Activated naive CD8-positive, alpha-beta T cell (primary cell): ENCODE measurements around the gene STMN3.
"Not testable (repeated sequence)": the region's sequence is repeated elsewhere in the genome, so short reads cannot be mapped to it uniquely, and the experiment has no call there.

ENCODE experiments used
- H3K27ac Mint-ChIP-seq: one replicate; pipeline ENCODE4 v1.8.0; 2021; ENCODE audit warnings: mixed read lengths
- H3K27me3 Mint-ChIP-seq: one replicate; pipeline ENCODE4 v1.8.0; 2021; ENCODE audit warnings: mixed read lengths
- H3K36me3 Mint-ChIP-seq: one replicate; pipeline ENCODE4 v1.8.0; 2021; ENCODE audit warnings: mixed read lengths
- H3K4me1 Mint-ChIP-seq: one replicate; pipeline ENCODE4 v1.8.0; 2021; ENCODE audit warnings: low read depth, mixed read lengths
- H3K4me3 Mint-ChIP-seq: one replicate; pipeline ENCODE4 v1.8.0; 2021; ENCODE audit warnings: mild to moderate bottlenecking, mixed read lengths
- H3K9me3 Mint-ChIP-seq: one replicate; pipeline ENCODE4 v1.8.0; 2021; ENCODE audit warnings: low read depth, mixed read lengths

Gene STMN3

DNA sequence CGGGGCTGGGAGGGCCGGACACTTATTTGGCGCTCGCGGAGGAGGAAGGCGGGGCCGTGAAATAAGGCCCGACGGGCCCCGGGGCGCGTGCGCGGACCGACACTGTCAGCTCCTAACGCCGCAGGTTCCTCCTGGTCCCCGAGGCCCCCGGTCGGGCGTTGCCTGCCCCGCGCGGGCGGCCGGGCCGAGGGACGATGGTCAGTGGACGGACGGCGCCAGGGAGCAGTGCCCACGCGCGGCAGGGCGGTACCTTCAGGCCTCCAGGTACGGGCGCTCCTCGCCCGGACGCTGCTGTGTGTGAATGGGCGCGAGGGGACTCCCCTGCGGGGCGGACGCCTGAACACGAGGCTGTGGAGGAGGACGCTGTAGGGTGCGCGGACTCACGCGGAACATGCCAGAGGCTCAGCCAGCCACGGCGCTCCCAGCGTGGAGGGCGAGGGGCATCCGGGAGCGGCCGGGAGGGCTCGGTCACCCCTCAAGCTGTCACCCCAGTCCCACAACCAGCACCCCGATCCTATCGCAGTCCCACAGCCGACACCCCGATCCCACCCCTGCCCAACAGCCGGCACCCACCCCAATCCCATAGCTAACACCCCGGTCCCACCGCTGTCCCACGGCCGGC, 26.0 kb downstream of the STMN3 start:
- H3K36me3 Mint-ChIP-seq = peaks cover 7% of the 10 kb centered on the region
- H3K4me3 Mint-ChIP-seq = peak overlapping the region; percentile 94
- peak overlapping the region; percentile 99 for H3K27ac Mint-ChIP-seq
- no peaks in the 10 kb centered on the region for H3K9me3 Mint-ChIP-seq
- H3K27me3 Mint-ChIP-seq = no peaks in the 10 kb centered on the region
- H3K4me1 Mint-ChIP-seq = peaks cover 41% of the 10 kb centered on the region

DNA sequence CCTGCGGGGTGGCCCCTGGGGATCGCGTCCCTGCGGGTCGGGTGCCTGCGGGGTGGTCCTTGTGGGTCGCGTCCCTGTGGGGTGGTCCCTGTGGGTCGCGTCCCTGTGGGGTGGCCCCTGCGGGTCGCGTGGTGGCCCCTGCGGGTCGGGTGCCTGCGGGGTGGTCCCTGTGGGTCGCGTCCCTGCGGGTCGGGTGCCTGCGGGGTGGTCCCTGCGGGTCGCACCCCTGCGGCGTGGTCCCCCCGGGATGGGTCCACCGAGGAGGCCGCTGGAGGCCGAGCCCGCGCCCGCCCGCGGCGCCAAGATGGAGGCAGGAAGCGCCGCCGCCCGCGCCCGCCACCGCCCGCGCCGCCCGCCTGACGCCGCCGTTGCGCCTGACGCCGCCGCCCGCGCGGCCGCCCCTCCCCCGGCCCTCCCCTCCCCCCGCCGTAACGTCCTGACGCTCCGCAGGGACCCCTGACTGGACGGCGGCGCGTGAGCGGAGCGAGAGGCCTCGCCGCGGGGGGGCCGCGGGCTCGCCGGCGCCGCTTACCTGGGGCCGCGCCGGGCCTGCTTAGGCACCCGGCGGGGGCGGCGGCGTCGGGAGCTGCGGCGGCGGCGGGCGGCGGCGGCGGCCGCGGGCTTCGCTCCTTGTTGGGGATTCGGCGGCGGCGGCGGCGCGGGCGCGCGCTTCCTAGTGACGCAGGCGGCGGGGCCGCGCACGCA, 26.6 kb downstream of the STMN3 start, which contains the start of gene GMEB2:
Gene GMEB2 (minus strand): TSS at position 678 of the 705 bp plus-strand sequence. CDS start 7,704 bp downstream, outside the sequence.
- Mint-ChIP-seq H3K36me3 (peaks cover 7% of the 10 kb centered on the region), H3K9me3 (no peaks in the 10 kb centered on the region), H3K27me3 (no peaks in the 10 kb centered on the region), H3K4me3 (peak within 1 kb of the TSS; percentile 94), H3K27ac (peak within 1 kb of the TSS; percentile 99), H3K4me1 (peaks cover 41% of the 10 kb centered on the region)

DNA sequence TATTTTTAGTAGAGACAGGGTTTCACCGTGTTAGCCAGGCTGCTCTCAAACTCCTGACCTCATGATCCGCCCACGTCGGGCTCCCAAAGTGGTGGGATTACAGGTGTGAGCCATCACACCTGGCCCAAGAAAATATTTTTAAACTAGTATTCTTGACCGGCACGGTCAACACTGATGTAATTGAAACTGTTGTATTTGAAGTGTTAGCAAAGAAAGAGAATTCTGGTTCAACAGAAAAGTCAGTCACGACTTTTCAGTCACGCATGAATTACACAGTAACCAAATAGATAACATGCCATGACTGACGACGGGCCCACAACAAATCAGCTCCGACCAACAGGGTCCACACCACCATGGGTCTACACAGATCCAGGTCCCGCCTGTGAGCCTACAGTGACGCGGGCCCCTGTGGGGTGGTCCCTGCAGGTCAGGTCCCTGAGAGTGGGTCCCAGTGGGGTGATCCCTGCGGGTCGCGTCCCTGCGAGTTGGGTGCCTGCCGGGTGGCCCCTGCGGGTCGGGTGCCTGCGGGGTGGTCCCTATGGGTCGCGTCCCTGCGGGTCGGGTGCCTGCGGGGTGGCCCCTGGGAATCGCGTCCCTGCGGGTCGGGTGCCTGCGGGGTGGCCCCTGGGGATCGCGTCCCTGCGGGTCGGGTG, 27.3 kb downstream of the STMN3 start:
- peaks cover 7% of the 10 kb centered on the region for H3K36me3 Mint-ChIP-seq
- H3K27me3 Mint-ChIP-seq = no peaks in the 10 kb centered on the region
- peaks cover 38% of the 10 kb centered on the region for H3K4me1 Mint-ChIP-seq
- peak overlapping the region; percentile 93 for H3K27ac Mint-ChIP-seq
- no peaks in the 10 kb centered on the region for H3K9me3 Mint-ChIP-seq
- H3K4me3 Mint-ChIP-seq = peak overlapping the region; percentile 88

DNA sequence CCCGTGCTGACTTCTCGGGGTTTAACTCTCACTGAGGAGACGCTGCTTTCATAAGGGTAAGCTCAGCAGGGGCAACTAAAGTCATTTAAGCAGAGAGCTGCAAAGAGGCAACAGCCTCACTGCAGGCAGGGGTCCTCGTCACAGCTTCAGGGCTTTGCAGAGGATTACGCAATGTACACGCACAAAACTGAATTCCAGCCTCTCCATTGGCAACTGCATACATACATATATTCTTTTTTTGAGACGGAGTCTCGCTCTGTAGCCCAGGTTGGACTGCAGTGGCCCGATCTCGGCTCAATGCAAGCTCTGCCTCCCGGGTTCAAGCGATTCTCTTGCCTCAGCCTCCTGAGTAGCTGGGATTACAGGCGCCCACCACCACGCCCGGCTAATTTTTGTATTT, 28.7 kb downstream of the STMN3 start:
- Mint-ChIP-seq H3K27me3 (no peaks in the 10 kb centered on the region), H3K4me3 (no peak overlapping the region), H3K36me3 (peaks cover 7% of the 10 kb centered on the region), H3K27ac (no peak overlapping the region), H3K9me3 (no peaks in the 10 kb centered on the region), H3K4me1 (peaks cover 35% of the 10 kb centered on the region)

DNA sequence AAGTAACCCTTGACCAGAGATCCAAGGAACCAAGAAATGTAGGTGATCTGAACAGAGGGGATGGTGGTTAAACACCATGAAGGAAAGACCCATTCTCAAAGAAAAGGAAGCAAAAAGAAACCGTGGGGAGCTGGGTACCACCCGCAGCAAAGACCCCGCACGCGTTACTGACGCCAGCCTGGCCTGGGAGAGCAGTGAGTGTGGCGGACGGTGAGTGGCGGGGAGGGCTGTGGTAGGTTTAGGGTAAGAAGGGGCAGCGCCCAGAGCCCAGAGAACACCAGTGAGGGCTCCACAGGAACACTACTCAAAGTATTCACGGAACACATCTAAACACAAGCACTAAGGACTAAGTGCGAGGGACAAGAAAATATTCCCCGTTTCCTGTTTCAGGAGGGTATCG, 30.5 kb downstream of the STMN3 start:
- peaks cover 3% of the 10 kb centered on the region for H3K36me3 Mint-ChIP-seq
- no peaks in the 10 kb centered on the region for H3K27me3 Mint-ChIP-seq
- no peaks in the 10 kb centered on the region for H3K9me3 Mint-ChIP-seq
- H3K27ac Mint-ChIP-seq = no peak overlapping the region
- peaks cover 24% of the 10 kb centered on the region for H3K4me1 Mint-ChIP-seq
- H3K4me3 Mint-ChIP-seq = no peak overlapping the region

DNA sequence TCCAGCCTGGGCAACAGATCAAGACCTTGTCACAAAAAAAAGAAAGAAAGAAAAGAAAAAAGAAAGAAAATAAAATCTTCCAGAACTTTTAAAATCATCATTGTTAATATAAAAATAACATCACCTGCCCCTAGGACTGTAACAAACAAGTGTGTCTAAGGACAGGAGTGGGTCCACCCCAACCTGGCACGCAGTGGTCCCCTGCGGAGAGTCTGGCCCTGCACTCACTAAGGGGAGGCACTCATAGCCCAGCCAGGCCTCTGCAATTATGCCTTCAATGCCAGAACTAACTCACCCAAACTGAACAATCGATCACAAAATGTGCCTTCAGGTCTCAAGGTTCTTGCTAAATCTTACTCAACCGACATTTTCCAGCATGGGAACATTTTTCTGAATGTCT, 31.1 kb downstream of the STMN3 start:
- Mint-ChIP-seq H3K4me1 (peaks cover 24% of the 10 kb centered on the region), H3K4me3 (no peak overlapping the region), H3K36me3 (peaks cover 5% of the 10 kb centered on the region), H3K27ac (no peak overlapping the region), H3K27me3 (no peaks in the 10 kb centered on the region), H3K9me3 (no peaks in the 10 kb centered on the region)

DNA sequence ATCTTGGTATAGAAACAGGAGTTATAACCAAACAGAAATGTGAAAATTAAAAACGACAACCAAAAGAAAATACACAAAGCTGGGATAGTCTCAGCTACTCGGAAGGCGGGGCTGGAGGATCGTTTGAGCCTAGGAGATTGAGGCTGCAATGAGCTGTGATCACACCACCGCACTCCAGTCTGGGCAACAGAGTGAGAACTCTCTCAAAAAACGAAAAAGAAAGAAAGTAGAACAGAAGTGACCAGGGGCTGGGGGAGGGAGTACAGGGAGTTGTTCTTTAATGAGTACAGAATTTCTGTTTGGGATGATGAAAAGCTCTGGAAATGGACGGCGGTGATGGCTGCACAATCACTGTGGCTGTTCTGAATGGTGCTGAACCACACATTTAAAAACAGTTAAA, 32.2 kb downstream of the STMN3 start:
- H3K9me3 Mint-ChIP-seq = no peaks in the 10 kb centered on the region
- no peak overlapping the region for H3K27ac Mint-ChIP-seq
- peaks cover 24% of the 10 kb centered on the region for H3K4me1 Mint-ChIP-seq
- no peaks in the 10 kb centered on the region for H3K27me3 Mint-ChIP-seq
- H3K4me3 Mint-ChIP-seq = no peak overlapping the region
- peaks cover 6% of the 10 kb centered on the region for H3K36me3 Mint-ChIP-seq

DNA sequence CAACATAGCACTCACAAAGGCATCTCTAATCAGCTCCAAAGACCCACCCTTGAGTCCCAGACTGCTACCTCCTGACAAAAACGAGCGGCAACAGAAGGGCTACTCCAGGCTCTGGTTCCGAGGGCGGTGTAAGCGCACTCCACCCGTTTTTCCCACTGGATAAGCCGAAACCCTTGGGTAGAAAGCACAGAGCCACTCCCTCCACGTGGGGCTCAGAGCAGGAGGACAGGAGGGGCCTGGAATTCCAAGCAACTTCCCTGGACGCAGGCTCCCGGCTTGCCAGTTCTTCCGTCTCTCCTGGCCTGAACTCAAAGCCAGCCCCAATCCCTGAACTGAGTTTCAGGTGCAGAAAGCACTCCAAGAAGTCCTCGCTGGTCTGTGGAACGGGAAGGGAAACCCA, 33.7 kb downstream of the STMN3 start:
- H3K9me3 Mint-ChIP-seq = no peaks in the 10 kb centered on the region
- no peak overlapping the region for H3K27ac Mint-ChIP-seq
- no peak overlapping the region for H3K4me3 Mint-ChIP-seq
- H3K36me3 Mint-ChIP-seq = peaks cover 6% of the 10 kb centered on the region
- no peaks in the 10 kb centered on the region for H3K27me3 Mint-ChIP-seq
- peaks cover 19% of the 10 kb centered on the region for H3K4me1 Mint-ChIP-seq

DNA sequence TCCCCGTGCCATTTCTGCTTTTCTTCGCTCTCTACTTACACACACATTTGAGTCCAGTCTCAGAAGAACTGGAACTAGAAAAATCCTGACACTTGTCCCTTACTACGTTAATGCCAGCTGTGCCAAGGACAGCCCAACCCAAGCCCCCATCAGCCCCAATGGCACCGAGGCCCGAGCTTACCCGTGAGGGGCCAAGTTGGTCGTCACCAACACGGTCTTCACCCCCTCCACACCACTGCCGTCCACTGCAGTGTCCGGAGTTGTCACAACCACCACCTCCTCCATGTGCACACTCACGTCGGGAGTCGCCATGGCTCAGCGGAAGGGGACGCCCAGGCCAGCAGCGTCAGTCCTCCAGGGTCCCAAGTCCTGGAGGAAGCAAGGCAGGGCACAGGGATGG, 34.1 kb downstream of the STMN3 start:
- no peaks in the 10 kb centered on the region for H3K27me3 Mint-ChIP-seq
- peaks cover 6% of the 10 kb centered on the region for H3K36me3 Mint-ChIP-seq
- H3K4me3 Mint-ChIP-seq = no peak overlapping the region
- no peaks in the 10 kb centered on the region for H3K9me3 Mint-ChIP-seq
- no peak overlapping the region for H3K27ac Mint-ChIP-seq
- H3K4me1 Mint-ChIP-seq = peaks cover 17% of the 10 kb centered on the region

DNA sequence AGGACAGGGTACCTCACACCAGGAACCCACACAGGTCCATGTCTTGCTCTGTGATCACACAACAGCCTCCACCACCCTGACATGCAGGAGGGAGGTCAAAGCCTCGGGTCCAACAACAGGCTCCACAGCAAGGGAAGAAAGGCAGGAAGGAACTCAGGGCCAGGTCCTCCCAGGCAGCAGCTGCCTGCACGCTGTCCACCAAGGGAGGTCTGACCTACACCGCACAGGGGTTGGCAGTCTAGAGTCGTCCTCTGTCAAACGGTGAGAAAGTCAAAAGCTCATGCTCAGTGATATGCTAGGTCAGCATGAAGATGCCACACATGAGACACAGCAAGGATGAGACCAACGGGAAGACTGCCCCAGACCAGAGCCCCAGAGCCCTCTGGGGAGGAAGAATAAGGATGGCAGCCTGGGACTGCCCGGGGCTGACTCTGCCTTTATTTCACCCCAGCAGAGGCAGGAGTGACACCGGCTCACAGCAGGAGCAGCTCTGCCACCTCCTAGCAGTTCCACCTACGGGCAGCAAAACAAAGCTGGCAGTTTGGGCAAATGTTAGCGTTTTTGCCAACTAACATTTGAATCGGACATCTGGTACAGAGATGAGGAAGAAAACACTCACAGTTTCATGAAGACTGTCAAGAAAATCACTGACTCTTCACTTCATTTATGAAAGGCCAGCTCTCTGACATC, 34.8 kb downstream of the STMN3 start:
- Mint-ChIP-seq H3K4me1 (peaks cover 17% of the 10 kb centered on the region), H3K27me3 (no peaks in the 10 kb centered on the region), H3K36me3 (peaks cover 6% of the 10 kb centered on the region), H3K27ac (no peak overlapping the region), H3K4me3 (no peak overlapping the region), H3K9me3 (no peaks in the 10 kb centered on the region)

DNA sequence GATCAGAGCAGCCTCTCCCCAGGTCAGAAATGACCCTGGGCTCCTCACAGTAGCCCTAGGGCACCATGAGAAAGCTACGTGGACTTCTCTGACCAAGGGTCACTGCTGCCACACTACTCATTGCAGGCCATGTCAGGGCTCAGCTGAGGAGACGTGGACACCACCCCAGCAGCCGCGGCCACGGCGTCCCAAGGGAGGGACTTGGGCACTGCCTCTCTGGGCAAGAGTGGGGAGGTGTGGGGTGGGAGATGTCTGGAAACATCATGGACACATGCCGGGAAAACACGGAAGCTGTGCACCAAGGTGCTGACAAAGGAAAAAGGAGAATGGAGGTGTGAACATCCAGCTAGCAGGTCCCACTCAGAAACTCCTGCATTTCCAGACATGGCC, 35.4 kb downstream of the STMN3 start:
- peaks cover 13% of the 10 kb centered on the region for H3K4me1 Mint-ChIP-seq
- H3K4me3 Mint-ChIP-seq = no peak overlapping the region
- peaks cover 6% of the 10 kb centered on the region for H3K36me3 Mint-ChIP-seq
- H3K27ac Mint-ChIP-seq = no peak overlapping the region
- no peaks in the 10 kb centered on the region for H3K27me3 Mint-ChIP-seq
- H3K9me3 Mint-ChIP-seq = no peaks in the 10 kb centered on the region

DNA sequence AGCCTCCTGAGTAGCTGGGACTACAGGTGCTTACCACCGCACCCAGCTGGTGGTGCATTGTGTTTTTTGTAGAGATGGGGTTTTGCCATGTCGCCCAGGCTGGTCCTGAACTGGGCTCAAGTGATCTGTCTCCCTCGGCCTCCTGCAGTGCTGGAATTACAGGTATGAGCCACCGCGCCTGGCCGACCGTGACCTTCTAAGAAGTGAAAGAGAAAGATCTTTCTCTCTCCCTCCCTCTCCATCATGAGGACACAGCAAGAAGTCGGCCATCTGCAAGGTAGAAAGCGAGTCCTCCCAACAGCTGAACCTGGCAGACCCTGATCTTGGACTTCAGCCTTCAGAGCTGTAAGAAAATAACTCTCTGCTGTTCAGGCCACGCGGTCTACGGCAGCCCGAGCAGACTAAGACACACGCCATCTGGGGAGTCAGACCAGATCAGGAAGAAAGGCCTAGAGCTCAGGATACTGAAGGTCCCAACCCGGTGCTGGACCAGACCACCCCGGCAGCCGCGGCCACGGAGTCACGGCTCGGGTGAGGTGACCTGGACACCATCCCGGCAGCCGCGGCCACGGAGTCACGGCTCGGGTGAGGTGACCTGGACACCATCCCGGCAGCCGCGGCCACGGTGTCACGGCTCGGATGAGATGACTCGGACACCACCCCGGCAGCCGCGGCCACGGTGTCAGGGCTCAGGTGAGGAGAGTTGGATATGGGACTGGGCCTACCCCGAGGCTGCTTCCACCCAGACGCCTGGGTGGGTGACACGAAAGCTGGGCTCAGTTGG, 35.9 kb downstream of the STMN3 start:
- Mint-ChIP-seq H3K36me3 (peaks cover 3% of the 10 kb centered on the region), H3K27me3 (no peaks in the 10 kb centered on the region), H3K4me3 (no peak overlapping the region), H3K9me3 (no peaks in the 10 kb centered on the region), H3K27ac (no peak overlapping the region), H3K4me1 (peaks cover 11% of the 10 kb centered on the region)

DNA sequence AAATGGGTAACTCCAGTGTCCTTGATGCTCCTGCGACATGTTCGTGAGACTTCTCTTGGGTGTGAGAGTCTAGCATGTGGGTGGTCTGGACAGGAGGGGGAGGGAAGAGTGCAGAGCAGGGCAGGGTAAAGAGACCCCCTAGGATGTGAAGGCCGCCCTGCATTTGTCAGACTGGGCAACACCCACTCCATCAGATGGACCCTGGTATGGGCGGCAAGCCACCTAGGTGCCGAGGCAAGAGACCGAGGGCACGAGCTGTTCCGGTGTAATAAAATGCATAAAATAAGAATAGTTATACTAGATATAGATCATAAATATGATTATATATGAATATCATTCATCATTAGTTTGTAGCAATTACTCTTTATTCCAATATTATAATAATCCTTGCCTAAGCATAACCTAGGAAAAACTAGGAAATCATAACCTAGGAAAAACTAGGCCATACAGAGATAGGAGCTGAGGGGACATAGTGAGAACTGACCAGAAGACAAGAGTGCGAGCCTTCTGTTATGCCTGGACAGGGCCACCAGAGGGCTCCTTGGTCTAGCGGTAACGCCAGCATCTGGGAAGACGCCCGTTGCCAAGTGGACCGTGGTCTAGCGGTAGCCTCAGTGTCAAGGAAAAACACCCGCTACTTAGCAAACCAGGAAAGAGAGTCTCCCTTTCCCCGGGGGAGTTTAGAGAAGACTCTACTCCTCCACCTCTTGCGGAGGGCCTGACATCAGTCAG, 39.2 kb downstream of the STMN3 start:
- not testable (repeated sequence) for H3K4me1 Mint-ChIP-seq, H3K27me3 Mint-ChIP-seq, H3K4me3 Mint-ChIP-seq, H3K36me3 Mint-ChIP-seq, H3K27ac Mint-ChIP-seq, H3K9me3 Mint-ChIP-seq
